Neural progenitor cell (in vitro differentiated cells): ENCODE data around the gene PRR33.

Experiments used
- CTCF ChIP-seq: fragments of 200-600 bp; sonication (generic); IDR thresholded peaks from 2 replicates; pipeline ENCODE4 v1.5.1; 2017; ENCODE audit warnings: antibody characterized with exemption, mild to moderate bottlenecking
- EZH2 ChIP-seq: fragments of 200-600 bp; sonication (generic); IDR thresholded peaks from 2 replicates; pipeline ENCODE4 v1.6.1; 2017; ENCODE audit warnings: antibody characterized with exemption, mild to moderate bottlenecking, moderate library complexity

GRCh38 chr11:1847926-1848639, 43.6 kb downstream of the PRR33 start:
- TF ChIP-seq EZH2 (no peak), CTCF (no peak)
